HG03159 (cell line): ENCODE results near the gene GIT2.
"Not testable (repeated sequence)": the region's sequence is repeated elsewhere in the genome, so short reads cannot be mapped to it uniquely, and the experiment has no call there.

Experiments
- ATAC-seq: cut with Tn5 transposase; IDR thresholded peaks from one replicate; pipeline ENCODE4 v1.9.1; 2021; ENCODE audit warnings: mild to moderate bottlenecking, moderate library complexity; ENCODE audit not compliant: unreplicated experiment

The GIT2 gene

DNA sequence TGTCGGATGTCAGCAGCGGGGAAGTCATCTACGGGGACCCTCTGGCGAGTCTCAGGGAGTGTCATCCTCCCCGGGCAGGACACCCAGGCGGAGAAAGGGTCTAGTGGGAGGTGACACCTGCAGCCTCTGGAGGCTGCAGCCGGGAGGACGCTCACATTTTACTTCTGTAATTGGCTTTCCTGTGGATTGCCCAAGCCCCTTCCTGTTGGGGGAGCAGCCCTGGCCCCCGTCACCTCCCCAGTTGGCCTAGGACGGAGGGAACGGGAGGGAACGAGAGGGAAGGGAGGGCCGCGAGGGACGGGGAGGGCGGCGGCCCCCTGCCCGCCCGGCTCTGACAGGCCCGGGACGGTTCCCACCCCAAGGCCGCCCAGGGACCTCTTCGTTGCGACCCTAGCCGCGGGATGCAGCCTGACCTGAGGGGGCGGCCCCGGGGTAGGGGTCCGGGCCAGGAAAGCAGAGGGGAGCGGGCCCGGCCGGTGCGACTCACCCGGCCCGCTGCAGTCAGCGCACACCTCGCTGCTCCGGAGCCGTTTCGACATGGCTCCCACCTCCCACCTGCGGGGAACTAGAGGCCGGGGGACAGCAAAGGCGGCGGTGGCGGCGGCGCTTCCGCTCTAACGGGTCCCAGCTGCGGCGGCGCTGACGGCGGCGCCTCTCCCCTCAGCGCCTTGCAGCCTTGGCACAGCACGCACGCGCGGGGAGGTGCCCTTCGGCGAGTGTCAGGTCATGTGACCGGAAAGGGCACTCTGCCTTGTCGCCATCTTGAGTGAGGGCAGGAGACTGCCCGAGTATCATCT lies at the start of gene GIT2:
Gene GIT2 (minus strand): TSS at position 683 of the 797 bp plus-strand sequence. CDS start 144 bp downstream, at position 539.
- ATAC-seq, result peak; percentile 66

DNA sequence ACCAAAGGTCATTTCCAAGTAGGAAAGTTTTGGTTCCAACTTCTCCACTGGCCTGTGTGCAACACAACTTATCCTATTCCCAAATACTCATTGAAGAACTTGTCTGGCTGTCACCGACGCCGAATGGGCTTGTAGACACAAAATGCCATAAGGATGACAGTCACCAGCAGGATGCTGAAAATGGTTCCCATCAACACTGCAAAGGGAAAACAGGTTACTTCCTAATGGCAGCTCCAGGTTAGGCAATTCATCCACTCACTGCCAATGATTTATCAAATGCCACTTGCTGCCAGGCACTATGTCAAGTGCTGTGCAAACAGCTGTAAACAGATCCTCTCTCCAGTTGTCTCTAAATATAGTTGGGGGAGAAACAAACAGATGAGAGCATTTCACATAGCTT lies 46.1 kb upstream of the GIT2 start:
- ATAC-seq, result no peak

- no peak for ATAC-seq
Observed at GRCh38 chr12:110039085-110039807, 43.1 kb upstream of the GIT2 start.

DNA sequence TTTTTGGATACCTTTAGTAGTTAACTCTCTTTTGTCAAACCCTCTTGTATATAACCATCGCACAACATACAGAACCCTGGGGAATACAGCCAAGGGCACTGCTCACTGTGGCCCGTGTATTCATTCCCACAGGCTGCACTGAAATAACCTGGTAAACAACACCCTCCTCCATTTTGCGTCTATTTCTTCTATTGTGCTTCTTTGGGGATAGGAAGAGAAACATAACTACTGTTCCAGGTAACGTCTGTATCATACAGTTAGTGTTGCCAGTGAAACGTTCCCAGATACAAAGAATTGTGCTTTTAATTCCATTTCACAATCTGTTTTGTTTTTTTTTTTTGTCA lies 42.5 kb upstream of the GIT2 start:
- no peak for ATAC-seq

DNA sequence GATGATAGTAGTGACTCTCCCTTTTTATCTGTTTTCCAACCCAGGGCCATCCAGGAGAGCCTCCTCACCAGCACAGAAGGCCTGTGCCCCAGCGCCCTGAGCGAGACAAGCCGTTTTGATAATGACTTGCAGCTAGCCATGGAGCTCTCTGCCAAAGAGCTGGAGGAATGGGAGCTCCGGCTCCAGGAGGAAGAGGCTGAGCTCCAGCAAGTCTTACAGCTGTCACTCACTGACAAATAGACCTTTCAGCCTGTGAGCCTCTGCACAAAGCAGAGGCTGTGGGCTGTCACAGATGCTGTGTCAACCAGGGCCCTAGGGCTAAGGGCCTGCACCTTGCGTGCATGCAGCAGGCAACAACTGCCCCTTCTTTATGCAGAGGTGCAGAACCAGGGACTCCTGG lies 41.1 kb upstream of the GIT2 start:
- no peak for ATAC-seq

- ATAC-seq, result no peak
Observed at GRCh38 chr12:110035534-110036104, 39.5 kb upstream of the GIT2 start.

DNA sequence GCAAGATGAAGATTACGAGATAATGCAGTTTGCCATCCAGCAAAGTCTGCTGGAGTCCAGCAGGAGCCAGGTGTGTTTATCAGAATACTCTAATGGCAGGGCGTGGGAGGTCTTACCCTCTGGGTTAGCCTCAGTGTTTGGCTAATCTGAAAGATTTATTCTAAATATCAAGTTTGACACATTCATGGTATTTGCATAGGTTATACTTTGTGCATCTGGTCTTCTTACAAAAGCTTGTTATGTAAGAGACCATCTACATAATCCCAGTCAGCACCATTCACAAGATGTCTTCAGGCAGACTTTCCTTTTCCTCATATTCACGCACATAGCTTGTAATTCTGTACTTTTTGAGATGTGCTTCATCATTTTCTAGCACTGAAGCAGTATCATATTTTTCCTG lies 37.7 kb upstream of the GIT2 start:
- ATAC-seq, result no peak

DNA sequence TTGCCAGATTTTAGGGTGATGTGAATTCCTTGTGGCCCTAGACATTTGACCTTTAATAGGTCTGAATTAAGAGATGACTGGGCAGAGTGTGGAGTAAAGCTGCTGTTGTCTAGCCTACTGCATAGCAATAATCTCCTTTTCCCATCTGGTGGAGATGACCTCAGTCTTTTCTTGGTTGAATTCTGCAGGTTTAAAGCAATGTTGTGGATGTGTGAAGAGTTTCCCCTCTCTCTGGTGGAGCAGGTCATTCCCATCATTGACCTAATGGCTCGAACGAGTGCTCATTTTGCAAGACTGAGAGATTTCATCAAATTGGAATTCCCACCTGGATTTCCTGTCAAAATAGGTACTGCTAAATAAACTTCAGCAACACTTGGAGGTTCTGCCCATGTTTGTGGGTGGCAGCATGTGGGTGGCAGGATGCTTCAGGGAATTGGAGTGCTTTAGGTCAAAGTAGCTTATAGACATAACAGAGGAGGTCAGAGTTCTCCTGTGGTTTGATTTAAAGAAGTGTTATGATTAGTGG lies 33.2 kb upstream of the GIT2 start:
- ATAC-seq, result no peak

- ATAC-seq, result no peak
Observed at GRCh38 chr12:110028323-110028722, 32.2 kb upstream of the GIT2 start.

GRCh38 chr12:110024051-110024450 lies 27.9 kb upstream of the GIT2 start:
- no peak for ATAC-seq

GRCh38 chr12:110023059-110023980 lies 27.2 kb upstream of the GIT2 start:
- no peak for ATAC-seq

- ATAC-seq, result no peak
Observed at GRCh38 chr12:110020956-110021355, 24.8 kb upstream of the GIT2 start.

- no peak for ATAC-seq
Observed at GRCh38 chr12:110015132-110015531, 19.0 kb upstream of the GIT2 start.

- ATAC-seq, result no peak
Observed at GRCh38 chr12:110012659-110013058, 16.5 kb upstream of the GIT2 start.

- peak; percentile 61 for ATAC-seq
Observed at GRCh38 chr12:110012137-110012536, 16.0 kb upstream of the GIT2 start.

DNA sequence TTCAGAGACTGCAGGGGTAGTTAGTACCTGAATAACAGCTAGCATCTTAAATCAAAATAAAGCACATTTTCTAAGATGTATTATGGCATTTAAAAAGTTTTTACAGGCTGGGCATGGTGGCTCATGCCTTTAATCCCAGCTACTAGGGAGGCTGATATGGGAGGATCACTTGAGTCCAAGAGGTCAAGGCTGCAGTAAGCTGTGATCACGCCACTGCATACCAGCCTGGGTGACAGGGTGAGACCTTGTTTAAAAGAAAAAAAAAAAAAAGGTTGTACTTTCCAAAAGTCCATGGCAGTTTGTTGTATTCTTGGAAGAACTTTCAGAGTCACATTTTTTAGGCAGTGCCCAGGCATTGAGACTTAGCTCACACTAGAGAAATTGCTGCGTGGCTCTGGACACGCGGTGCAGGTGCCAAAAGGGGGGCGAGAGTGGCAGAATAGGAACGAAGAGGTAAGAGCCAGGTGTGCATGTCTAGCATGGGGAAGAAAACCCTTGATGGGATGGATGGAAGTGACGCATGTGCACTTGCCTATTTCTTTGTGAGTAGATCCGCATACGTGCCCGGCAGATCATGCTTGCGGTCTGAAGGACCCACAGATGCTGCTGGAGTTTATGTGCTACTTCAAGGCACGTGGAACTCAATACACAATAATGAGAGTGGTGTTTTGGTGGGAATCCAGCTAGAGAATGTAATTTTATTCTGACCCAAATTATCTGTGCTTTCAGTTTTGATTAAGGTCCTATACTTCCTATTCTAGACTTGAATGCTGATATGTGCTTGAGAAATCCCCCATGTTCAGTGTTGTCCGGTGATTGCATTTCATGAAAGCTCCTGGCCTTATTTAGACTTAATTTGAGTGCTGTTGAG lies 14.9 kb upstream of the GIT2 start:
- ATAC-seq, result no peak

DNA sequence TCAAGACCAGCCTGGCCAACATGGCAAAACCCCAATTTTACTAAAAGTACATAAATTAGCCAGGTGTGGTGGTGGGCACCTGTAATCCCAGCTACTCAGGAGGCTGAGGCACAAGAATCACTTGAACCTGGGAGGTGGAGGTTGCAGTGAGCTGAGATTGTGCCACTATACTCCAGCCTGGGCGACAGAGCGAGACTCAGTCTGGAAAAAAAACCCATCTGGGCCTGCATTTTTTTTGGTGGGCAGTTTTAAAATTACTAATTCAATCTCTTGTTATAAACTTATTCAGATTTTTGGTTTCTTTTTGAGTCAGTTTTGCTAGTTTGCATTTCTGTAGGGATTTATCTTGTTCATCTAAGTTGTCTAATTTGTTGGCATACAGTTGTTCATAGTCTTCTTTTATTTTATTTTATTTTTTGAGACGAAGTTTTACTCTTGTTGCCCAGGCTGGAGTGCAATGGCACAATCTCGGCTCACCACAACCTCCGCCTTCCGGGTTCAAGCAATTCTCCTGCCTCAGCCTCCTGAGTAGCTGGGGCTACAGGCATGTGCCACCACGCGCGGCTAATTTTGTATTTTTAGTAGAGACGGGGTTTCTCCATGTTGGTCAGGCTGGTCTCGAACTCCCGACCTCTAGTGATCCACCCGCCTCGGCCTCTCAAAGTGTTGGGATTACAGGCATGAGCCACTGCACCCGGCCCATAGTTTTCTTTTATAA lies 12.7 kb upstream of the GIT2 start:
- ATAC-seq, result not testable (repeated sequence)

GRCh38 chr12:110007881-110008280 lies 11.7 kb upstream of the GIT2 start:
- no peak for ATAC-seq

GRCh38 chr12:110006115-110006514 lies 9.9 kb upstream of the GIT2 start:
- no peak for ATAC-seq
